Mucosa of stomach (tissue), 1 donor: ENCODE data around the gene SCLY.
"Not testable (repeated sequence)": the region's sequence is repeated elsewhere in the genome, so short reads cannot be mapped to it uniquely, and the experiment has no call there.

Experiments used
- H3K27me3 ChIP-seq: one replicate; pipeline ENCODE4 v1.7.0; 2013; ENCODE audit warnings: mild to moderate bottlenecking, low read length; ENCODE audit not compliant: control insufficient read depth, insufficient read depth
- H3K36me3 ChIP-seq: one replicate; pipeline ENCODE4 v1.7.0; 2013; ENCODE audit warnings: low read length; ENCODE audit not compliant: control insufficient read depth, insufficient read depth
- H3K4me1 ChIP-seq: one replicate; pipeline ENCODE4 v1.7.0; 2013; ENCODE audit warnings: mild to moderate bottlenecking, low read length; ENCODE audit not compliant: control insufficient read depth, insufficient read depth
- H3K4me3 ChIP-seq: one replicate; pipeline ENCODE4 v1.7.0; 2013; ENCODE audit warnings: low read length
- H3K9ac ChIP-seq: one replicate; pipeline ENCODE4 v1.7.0; 2013; ENCODE audit warnings: mild to moderate bottlenecking, low read length, moderate library complexity
- H3K9me3 ChIP-seq: one replicate; pipeline ENCODE4 v1.7.0; 2013; ENCODE audit warnings: mild to moderate bottlenecking, low read length, moderate library complexity; ENCODE audit not compliant: control insufficient read depth
- donor health status: Pancreatic carcinoma.

SCLY gene

DNA sequence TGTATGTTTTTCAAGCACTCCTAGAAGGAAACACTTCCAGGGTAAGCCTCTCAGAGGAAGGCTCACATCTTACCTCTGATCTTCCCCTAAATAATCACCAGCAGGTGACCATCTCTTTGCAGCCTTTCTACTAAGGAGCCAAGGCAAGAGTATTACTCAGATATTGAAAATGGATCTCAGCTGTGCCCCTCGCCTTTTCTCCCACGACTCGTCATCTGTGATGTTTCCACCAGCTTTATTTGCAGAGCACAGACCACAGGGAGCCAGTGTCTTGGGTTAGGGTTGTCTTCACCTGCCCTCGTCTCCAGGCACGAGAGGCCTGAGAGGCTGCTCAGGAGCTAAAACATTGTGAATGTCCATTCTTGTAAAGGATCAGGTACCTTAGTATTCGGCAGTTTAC is 16.9 kb upstream of the SCLY start:
- Histone ChIP-seq H3K27me3 (no peaks in the 10 kb centered on the region), H3K9ac (no peak overlapping the region), H3K4me3 (no peak overlapping the region), H3K4me1 (no peaks in the 10 kb centered on the region), H3K36me3 (no peaks in the 10 kb centered on the region), H3K9me3 (no peaks in the 10 kb centered on the region)

DNA sequence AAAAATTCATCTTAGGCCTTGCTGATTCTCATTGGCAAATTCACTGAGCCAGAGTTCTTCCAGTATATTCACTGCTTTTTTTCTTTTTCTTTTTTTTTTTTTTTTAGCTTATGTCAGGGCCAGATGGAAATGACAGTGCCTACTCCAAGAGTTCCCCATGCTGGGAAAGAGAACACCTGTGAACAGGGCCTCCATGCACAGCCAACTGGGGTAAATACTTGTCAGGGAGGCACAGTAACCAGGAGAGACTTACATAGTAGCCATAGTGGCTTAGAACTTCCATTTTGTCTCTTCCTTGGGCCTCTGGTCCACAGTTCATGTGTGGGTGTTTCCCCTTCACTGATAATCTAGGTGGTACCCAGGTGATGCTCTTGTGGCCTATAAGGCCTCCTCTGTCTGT is 15.2 kb upstream of the SCLY start:
- H3K4me1 ChIP-seq = no peaks in the 10 kb centered on the region
- no peaks in the 10 kb centered on the region for H3K27me3 ChIP-seq
- H3K9ac ChIP-seq = no peak overlapping the region
- H3K9me3 ChIP-seq = no peaks in the 10 kb centered on the region
- no peaks in the 10 kb centered on the region for H3K36me3 ChIP-seq
- no peak overlapping the region for H3K4me3 ChIP-seq

DNA sequence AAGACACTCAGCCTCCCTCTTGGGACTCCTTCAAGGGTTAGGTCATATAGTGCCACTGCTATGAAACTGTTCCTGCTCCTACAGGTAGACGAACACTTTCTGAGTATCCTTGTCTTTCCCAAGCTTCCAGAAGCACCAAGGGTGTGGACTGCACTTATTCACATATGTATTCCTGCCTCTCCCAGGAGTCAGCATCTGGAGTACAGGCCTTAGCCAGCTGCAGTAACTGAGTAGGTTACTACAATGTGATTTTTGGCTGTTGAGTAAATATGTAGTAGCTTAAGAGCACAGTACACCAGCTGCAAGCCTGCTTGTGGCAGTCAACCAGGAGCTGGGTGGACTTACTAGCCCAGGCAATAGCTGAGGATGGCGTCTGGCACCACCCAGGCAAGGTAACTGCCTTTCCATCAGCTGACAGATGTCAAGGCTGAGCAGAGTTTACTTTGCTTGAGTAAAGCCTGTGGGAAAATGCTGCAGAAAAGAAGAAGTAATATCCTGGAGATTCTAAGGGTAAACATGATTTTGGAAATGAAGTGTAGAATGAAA is 14.0 kb upstream of the SCLY start:
- no peaks in the 10 kb centered on the region for H3K9me3 ChIP-seq
- H3K36me3 ChIP-seq = no peaks in the 10 kb centered on the region
- no peaks in the 10 kb centered on the region for H3K4me1 ChIP-seq
- no peak overlapping the region for H3K4me3 ChIP-seq
- H3K27me3 ChIP-seq = no peaks in the 10 kb centered on the region
- no peak overlapping the region for H3K9ac ChIP-seq

DNA sequence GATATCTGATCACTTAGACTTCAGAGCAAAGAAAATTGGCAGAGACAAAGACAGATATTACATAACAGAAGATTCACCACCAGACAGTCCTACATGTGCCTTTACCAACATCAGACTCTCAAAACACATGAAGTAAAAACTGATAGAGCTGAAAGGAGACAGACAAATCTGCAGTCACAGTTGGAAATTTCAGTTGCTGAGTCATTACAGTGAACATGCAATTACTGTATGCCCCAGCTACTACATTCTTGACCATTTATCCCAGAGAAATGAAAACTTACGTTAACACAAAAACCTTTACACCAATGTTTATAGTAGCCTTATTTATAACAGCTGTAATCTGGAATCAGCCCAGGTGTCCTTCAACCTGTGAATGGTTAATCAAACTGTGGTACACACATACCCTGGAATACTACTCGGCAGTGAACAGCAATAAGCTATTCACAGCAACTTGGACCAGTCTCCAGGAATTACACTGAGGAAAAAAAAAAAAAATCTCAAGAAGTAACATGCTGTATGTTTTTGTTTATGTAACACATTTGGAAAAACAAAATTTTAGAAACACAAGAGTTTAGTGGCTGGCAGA is 7.5 kb upstream of the SCLY start:
- no peaks in the 10 kb centered on the region for H3K4me1 ChIP-seq
- H3K4me3 ChIP-seq = no peak overlapping the region
- H3K9me3 ChIP-seq = no peaks in the 10 kb centered on the region
- no peak overlapping the region for H3K9ac ChIP-seq
- no peaks in the 10 kb centered on the region for H3K36me3 ChIP-seq
- H3K27me3 ChIP-seq = no peaks in the 10 kb centered on the region

DNA sequence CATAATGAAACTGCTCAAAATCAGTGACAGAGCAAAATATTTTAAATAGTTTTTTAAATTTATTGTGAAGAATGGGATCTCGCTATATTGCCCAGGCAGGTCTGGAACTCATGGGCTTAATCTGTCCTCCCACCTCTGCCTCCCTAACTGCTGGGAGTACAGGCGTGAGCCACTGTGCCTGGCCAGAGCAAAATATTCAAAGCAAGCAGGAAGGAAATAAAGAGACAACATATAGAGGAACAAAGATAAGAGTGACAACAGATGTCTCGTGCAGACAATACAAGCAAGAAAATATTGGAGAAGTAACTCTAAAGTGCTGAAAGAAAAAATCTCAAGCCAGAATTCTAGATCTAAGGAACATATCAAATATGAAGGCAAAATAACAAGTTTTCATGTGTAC is 5.0 kb upstream of the SCLY start:
- no peak overlapping the region for H3K9ac ChIP-seq
- no peaks in the 10 kb centered on the region for H3K36me3 ChIP-seq
- peaks cover 8% of the 10 kb centered on the region for H3K4me1 ChIP-seq
- no peaks in the 10 kb centered on the region for H3K9me3 ChIP-seq
- no peak overlapping the region for H3K4me3 ChIP-seq
- H3K27me3 ChIP-seq = no peaks in the 10 kb centered on the region

DNA sequence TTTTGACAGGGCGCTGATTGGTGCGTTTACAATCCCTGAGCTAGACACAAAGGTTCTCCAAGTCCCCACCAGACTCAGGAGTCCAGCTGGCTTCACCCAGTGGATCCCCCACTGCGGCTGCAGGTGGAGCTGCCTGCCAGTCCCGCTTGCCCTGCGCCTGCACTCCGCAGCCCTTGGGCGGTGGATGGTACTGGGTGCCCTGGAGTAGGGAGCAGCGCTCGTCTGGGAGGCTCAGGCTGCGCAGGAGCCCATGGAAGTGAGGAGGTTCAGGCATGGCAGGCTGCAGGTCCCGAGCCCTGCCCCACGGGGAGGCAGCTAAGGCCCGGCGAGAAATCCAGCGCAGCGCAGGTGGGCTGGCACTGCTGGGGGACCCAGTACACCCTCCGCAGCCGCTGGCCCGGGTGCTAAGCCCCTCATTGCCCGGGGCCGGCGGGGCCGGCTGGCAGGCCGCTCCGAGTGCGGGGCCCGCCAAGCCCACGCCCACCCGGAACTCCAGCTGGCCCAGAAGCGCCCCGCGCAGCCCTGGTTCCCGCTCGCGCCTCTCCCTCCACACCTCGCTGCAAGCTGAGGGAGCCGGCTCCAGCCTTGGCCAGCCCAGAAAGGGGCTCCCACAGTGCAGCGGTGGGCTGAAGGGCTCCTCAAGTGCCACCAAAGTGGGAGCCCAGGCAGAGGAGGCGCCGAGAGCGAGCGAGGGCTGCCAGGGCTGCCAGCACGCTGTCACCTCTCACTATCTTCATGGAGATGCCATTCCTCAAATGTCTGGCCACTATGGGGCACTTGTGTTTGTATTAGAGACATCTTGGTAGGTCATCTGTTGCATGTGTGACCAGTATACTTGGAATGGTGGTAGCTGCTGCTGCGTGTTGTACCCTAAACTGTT is 2.9 kb upstream of the SCLY start:
- H3K27me3 ChIP-seq, H3K36me3 ChIP-seq, H3K9me3 ChIP-seq, H3K4me3 ChIP-seq, H3K9ac ChIP-seq: not testable (repeated sequence)
- peaks cover 17% of the 10 kb centered on the region for H3K4me1 ChIP-seq

DNA sequence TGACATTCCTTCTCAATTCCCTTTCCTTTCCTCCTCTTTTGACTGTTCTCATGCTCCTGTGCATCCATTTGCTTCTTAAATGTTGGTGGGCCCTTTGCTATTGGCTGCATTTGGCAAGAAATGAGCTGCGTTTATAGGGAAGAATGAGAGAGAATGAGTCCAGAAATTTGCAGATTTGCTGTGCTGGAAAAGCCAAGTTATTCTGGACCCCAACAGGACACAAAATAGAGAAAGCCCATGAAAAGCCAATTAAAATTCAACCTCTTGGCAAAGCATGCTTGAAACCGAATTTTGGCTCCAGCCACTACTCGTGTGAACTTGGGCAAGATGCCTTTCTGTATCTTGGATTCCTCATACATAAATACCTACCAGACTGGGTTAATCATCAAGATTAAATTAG is 1.3 kb upstream of the SCLY start:
- Histone ChIP-seq H3K27me3 (no peaks in the 10 kb centered on the region), H3K36me3 (no peaks in the 10 kb centered on the region), H3K4me1 (peaks cover 20% of the 10 kb centered on the region), H3K9me3 (no peaks in the 10 kb centered on the region), H3K4me3 (peak overlapping the region; percentile 88), H3K9ac (no peak overlapping the region)

DNA sequence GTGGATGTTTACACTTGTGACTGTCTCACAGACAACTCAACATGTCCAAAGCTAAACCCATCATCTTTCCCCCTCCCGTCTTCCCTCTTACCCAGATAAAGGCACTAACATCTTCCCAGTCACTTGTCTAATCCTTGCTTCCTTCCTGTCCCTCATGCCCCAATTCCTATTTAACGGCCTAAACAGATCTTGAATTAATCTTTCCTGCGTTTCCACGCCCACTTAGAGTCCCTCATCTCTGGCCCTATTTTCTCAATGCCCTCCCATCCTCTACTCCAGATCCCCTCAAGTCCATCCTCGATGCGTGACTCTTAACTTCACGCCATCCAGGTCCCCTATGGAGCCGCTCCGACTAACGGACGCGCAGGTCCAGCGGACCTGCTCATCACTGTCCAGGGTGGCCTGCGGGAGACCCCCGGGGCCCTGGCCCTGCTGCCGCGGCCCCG is 682 bp upstream of the SCLY start:
- peak overlapping the region; percentile 88 for H3K4me3 ChIP-seq

DNA sequence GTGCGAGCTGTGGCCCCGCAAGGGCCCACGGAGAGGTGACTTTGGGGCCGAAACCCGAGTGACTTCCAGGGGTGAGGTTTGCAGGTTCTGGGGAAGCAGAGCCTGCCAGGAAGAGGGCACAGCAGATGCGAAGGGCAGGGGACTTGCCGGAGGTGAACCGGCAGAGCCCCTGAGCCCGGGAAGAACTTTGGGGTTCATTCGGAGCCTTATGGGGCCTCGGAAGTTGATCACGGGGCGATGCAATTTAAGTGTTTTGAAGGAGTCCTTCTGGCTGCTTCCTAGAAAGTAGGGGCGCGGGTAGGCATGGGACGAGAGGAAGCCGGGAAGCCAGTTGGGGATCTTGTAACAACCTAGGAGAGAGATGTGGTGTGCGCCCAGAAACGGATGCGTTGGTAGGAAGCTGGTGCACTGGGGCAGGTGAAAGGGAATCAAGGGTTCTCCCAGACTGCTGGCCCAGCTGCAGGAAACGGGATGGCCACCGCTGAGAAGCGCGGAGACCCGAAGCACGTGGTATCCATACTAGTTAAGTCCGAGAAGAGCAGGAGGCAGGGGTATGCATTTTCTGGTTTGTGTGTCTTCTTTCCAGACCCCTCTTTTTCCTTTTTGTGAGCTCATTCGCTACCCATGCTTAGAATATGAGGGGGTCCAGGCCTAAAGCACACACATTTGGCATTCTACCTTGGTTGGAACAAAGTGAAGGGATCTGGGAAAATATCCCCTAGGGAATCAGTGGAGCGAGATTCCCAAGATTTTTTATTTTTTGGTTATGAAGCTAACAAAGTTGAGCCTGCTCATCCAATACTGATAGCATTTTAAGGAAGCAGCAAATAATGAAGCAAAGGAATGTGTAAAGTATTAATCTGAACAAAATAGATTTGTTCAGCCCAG is 758 bp downstream of the SCLY start:
- Histone ChIP-seq H3K36me3 (no peaks in the 10 kb centered on the region), H3K4me1 (peaks cover 20% of the 10 kb centered on the region), H3K4me3 (peak overlapping the region; percentile 83), H3K9me3 (no peaks in the 10 kb centered on the region), H3K27me3 (no peaks in the 10 kb centered on the region), H3K9ac (peak overlapping the region; percentile 76)

More for the DNA sequence above, 682 bp upstream of the SCLY start:
- H3K9ac ChIP-seq = peak overlapping the region; percentile 87
- peaks cover 20% of the 10 kb centered on the region for H3K4me1 ChIP-seq
- H3K9me3 ChIP-seq = no peaks in the 10 kb centered on the region
- H3K27me3 ChIP-seq = no peaks in the 10 kb centered on the region
- H3K36me3 ChIP-seq = no peaks in the 10 kb centered on the region

DNA sequence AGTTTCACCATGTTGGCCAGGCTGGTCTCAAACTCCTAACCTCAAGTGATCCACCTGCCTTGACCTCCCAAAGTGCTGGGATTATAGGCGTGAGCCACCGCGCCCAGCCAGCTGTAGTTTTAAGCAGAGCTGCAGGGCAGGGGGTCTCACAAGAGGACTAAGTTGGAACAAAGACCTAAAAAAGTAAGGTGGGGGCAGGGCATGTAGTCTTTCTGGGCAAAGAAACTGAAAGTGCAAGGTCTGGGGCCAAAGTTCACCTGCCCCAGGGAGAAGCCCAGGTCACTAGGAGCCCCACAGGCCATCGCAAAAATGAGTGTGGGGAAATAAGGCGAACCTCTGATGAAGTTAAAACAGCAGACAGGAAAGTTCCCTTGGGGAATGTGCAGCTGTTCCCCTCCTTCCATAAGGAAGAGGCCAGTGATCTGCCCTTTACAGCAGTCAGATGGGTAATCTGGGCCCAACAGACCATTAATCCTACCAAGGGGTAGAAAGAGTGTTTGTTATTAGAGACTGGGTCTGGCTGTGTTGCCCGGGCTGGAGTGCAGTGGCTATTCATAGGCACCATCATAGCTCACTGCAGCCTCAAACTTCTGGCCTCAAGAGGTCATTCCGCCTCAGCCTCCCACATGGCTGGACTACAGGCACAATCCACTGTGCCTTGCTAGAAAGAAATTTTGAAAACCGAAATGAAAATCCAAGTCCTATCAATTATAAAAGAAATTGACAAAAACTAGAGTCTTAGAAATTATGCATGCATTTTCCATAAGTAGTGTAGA is 2.8 kb downstream of the SCLY start:
- Histone ChIP-seq H3K4me3 (no peak overlapping the region), H3K9ac (no peak overlapping the region), H3K4me1 (peaks cover 20% of the 10 kb centered on the region), H3K36me3 (no peaks in the 10 kb centered on the region), H3K9me3 (no peaks in the 10 kb centered on the region), H3K27me3 (no peaks in the 10 kb centered on the region)

DNA sequence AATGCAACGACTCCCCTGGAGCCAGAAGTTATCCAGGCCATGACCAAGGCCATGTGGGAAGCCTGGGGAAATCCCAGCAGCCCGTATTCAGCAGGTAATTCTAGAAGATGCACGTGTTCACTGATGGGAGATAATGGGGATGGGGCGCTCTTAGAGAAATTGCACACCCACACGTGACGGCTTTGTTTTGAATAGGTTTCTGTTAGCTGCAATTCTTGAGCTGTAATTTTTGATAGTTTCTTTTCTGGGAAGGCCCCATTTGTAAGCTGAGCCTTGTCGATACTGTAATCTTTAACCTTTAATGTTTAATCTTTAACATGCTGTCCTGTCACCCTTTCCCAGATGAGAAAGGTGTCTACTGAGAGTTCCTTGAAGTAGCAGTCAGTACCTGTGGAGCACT is 3.6 kb downstream of the SCLY start:
- Histone ChIP-seq H3K36me3 (peaks cover 3% of the 10 kb centered on the region), H3K9ac (no peak overlapping the region), H3K27me3 (no peaks in the 10 kb centered on the region)

More for the DNA sequence above, 3.6 kb downstream of the SCLY start:
- H3K4me1 ChIP-seq = peaks cover 20% of the 10 kb centered on the region
- no peaks in the 10 kb centered on the region for H3K9me3 ChIP-seq
- H3K4me3 ChIP-seq = no peak overlapping the region
